Measurements from ENCODE around the gene VWA3B.
"Not testable (repeated sequence)": the region's sequence is repeated elsewhere in the genome, so short reads cannot be mapped to it uniquely, and the experiment has no call there.

VWA3B gene

DNA sequence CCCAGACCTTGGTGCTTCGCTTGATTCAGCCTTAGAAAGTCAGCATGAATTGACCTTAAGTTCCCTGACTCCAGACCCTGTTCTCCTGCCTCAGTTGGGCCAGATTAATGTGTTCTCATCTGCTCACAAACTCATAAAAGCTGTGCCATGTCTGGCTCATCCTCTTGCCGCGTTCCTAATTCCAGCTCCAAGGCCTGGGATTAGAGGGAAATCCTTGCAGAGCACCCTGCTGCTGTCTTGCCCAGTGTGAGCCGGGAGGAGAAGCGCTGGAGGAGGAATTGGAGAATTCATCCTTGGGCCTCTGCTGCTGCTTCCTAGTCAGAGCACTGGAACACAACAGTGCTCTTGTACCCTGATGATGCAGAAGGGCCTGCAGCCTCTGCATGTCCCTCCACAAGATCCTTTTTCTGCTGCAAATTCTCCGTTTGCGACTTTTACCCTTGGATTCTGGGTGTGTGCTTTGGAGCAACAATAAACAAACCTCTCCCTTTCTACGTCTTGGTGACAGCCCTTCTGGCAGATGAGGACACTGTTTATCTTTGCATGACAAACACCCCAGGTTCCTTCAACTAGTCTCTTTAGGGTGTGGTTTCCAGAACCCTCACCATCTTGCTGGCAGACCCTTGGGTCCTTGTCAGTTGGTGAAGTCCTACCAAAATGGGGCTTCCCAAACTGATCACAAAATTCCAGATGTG is 212.4 kb downstream of the VWA3B start:
- DNase-seq (ENCODE audit: low spot score) = no peak

- DNase-seq (ENCODE audit: low spot score) = no peak
These were observed 213.3 kb downstream of the VWA3B start for GRCh38 chr2:98300141-98300874.

GRCh38 chr2:98301469-98301868 is 214.5 kb downstream of the VWA3B start:
- DNase-seq (ENCODE audit: low spot score) = no peak

DNA sequence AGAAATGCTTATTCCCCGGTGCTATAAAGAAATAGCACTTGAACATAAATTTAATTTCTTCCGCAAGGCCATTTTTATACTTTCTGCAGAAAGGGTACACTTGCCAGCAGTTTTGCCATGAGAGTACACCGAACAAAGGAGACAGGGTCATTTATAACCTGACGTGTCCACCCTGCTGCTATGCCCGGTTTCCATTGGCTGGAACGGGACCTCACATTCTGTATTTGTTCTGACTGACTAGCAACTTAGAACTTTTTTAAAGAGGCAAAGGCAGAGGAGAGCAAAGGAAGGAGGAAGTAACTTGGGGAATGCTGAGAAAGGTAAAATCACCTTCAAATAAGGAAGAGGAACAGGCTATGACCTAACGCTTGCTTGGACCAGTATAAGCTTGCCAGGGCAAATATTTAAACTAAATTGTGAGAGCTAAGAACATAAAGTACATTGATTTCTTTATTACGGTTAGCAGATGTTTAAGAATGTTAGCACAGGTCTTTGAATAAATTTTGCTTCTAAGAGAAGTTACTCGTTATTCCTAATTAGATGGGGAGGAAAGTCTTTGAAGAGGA is 220.2 kb downstream of the VWA3B start:
- DNase-seq (ENCODE audit: low spot score) = not testable (repeated sequence)

GRCh38 chr2:98308068-98308467 is 221.1 kb downstream of the VWA3B start:
- no peak for DNase-seq (ENCODE audit: low spot score)

DNA sequence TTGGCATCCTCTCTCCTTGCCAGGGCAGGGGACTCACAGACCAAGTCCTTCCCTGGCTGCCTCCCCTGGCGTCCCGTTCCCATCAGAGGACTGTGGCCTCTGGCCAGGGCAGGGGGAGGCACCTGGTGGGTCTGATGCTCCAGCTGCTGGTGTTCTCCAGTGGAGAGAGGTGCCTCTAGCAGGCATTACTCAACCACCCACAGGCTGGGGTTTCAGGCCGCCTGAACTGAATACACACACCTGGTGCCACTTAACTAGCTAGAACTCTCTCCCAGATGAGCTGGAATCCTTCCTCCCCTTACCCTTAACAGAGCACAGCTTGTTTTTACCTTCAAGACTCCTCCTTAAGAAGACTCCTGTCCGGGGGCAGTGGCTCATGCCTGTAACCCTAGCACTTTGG is 221.6 kb downstream of the VWA3B start:
- no peak for DNase-seq (ENCODE audit: low spot score)

DNA sequence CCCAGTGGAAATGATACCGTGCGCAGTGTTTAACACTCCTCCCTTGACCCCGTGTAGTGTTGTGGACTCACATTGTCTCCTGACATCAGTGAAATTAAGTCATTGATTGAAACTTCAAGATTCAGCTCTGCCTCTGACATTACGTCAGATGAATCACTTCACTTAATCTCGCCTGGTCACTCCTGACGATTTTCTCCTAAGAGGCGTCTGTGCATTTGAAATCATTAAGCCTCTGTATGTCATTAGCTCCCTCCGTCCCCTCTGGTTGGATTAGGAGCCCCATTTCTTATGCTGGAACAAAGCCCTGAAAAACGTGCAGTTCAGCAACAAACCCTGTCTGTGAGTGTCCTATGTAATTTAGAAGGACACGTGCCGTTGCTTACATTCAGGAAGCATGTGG is 222.6 kb downstream of the VWA3B start:
- DNase-seq (ENCODE audit: low spot score) = no peak

GRCh38 chr2:98310010-98310409 is 223.0 kb downstream of the VWA3B start:
- DNase-seq (ENCODE audit: low spot score) = no peak

- DNase-seq (ENCODE audit: low spot score) = no peak
These were observed 224.1 kb downstream of the VWA3B start for GRCh38 chr2:98311090-98311489.

DNA sequence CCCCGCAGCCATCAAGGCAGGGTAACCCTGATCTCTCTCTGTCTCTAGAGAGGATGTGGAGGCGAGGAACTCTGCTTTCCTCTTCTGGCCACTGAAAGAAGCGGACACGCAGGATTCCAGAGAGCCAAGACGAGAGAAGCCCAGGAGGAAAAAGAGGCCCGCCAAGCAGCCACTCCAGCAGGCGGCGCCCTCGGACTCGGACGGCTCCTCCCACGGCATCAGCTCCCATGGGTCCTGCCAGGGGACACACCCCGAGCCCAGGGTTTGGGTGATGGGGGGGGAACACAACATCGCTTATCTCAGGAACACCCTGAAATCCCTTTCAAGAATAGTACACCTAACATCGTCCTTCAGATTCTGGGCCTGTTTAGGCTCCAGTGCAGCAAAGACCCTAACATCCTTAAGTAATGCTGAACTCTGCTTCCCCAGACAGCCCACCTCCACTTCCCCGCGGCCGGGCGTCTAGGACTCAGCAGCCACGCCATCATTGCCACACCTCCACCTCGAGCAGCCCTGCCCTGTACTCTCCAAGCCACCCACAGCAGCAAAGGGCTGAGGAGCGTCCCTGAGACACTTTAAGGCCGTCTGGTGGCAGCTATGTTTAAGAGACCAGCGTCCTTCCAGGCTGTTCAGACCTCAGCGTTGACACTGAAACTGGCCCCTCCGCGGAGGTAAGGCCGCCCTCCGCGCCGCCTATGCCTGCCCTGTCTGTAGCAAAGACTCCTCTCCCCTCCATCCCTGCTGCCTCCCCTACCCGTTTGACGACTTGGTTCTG is 225.0 kb downstream of the VWA3B start:
- DNase-seq (ENCODE audit: low spot score) = no peak

GRCh38 chr2:98313492-98314250 is 226.7 kb downstream of the VWA3B start:
- no peak for DNase-seq (ENCODE audit: low spot score)

GRCh38 chr2:98314251-98314650 is 227.3 kb downstream of the VWA3B start:
- no peak for DNase-seq (ENCODE audit: low spot score)

GRCh38 chr2:98315957-98316356 is 229.0 kb downstream of the VWA3B start:
- no peak for DNase-seq (ENCODE audit: low spot score)

- DNase-seq (ENCODE audit: low spot score) = no peak
These were observed 230.2 kb downstream of the VWA3B start for GRCh38 chr2:98317214-98317613.

- not testable (repeated sequence) for DNase-seq (ENCODE audit: low spot score)
These were observed 233.2 kb downstream of the VWA3B start for GRCh38 chr2:98320171-98320570.

DNA sequence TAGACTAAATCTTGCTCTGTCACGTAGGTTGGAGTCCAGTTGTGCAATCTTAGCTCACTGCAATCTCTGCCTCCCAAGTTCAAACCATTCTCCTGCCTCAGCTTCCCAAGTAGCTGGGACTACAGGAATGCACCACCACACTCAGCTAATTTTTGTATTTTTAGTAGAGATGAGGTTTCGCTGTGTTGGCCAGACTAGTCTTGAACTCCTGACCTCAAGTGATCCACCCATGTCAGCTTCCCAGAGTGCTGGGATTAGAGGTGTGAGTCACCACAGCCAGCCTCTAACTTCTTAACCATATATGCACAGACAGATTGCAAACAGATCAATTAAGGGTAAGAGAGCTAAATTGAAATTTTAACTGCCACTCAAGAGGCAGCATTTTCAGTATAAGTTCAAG is 237.2 kb downstream of the VWA3B start:
- no peak for DNase-seq (ENCODE audit: low spot score)

- no peak for DNase-seq (ENCODE audit: low spot score)
These were observed 240.8 kb downstream of the VWA3B start for GRCh38 chr2:98327776-98328175.

DNA sequence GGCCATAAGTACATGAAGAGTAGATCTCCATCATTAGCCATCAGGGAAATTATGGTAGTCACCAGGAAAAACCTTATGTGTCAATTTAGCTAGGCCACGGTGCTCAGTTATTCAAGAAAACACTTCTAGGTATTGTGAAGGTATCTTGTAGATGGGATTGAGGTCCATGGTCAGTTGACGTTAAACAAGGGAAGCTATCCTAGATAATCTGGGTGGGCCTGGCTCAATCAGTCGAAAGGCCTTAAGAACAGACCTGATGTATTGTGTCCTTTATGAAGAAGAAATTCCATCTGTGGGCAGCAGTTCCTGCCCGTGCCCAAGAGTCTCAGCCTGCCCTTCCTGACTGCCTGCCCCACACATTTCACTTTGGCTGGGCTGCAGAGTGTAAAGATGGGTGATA is 242.6 kb downstream of the VWA3B start:
- DNase-seq (ENCODE audit: low spot score) = no peak

DNA sequence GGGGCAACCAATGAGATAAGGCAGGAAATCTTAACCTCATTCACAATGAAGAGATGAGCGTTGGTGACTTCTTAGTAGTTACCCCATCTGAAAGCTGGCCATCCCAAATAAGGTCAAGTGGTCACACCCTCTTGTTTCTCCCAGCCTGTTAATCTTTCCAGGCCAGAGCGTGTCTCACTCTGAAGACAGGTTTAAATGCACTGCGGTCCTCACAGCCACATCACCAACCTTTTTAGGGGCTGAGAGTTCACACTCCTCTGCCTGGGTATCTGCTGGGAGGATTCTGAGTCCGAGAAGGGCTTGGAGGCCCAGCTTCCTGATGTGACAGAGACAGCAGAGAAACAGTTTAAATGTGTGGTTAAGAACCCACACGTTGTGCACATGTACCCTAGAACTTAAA is 246.0 kb downstream of the VWA3B start:
- DNase-seq (ENCODE audit: low spot score) = no peak

- no peak for DNase-seq (ENCODE audit: low spot score)
These were observed 247.0 kb downstream of the VWA3B start for GRCh38 chr2:98333922-98334321.

GRCh38 chr2:98334439-98335078 is 247.6 kb downstream of the VWA3B start:
- no peak for DNase-seq (ENCODE audit: low spot score)

Measured in activated CD4-positive, alpha-beta T cell treated with anti-CD3 and anti-CD28 coated beads, Interleukin-2, Interleukin-4, amounts not matched to agents 100 ng/mL and 50 ng/mL, durations not matched to agents 16 hours and 8 hours (primary cell).